ENCODE results near the gene RUNDC1. TPM values are rescaled to one million over a fixed set of nuclear protein-coding genes. Genes with fewer than 3 reads are reported as not detected.

RUNDC1 gene
- total RNA-seq, 4 donors from 2014 or later = 18.1 to 43.8 (median 27.8) TPM

DNA sequence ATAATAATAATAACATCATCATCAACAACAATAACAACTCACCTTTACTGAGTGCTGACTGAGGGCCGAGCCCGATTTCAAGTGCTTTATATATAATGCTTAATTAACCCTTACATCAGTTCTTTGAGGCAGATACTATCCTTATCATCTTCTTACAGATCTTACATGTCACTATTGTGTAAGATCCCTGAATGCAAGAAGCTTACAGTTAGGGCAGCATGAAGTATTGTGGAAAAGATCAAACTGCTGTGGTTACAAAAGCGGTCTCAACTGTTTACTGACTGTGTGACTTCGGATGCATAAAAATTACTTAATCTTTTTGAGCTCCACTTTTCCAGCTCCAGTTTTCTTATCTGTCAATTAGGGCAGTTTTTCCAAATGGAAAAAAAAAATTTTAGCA, 38.6 kb downstream of the RUNDC1 start:
- in situ Hi-C loops (cut with MboI; ENCODE audit: low pct_ligation_motif_present in 1 of 4, low pct_unique_long_range_greater_than_20kb in 1 of 4, low sequenced_read_pairs in 3 of 4) = loop anchor here in 1 of 4 donors (25.0 kb wide), 1 partner anchor 318 kb away; no protein-coding TSS in a partner anchor
- peaks cover 3% of the 10 kb centered on the region for H3K27me3 ChIP-seq

DNA sequence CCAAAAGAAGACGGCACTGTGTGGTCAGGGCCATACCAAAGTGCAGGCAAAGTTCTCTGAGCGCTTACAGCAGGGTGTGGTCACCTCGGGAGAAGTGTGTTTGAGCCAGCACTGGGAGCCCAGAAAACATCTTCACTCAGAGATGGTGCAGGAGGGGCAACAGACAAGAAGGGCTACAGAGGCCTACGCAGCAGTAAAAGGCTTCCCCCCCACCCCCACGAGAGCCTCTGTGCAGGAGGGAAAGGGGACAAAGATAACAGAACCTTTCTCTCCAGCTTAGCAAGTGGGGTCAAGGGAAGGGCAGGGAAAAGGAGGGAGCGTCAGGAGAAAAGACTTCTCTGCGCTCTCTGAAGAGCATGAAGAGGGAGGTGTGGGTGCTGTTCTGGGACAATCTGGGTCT, 39.1 kb downstream of the RUNDC1 start:
- WGBS, 2 donors (ENCODE audit: low coverage in 1 of 2) = 16 to 35% methylated on average over 3 to 7 of the region's 7 CpGs
- DNase-seq = peak; percentile 44
- Histone ChIP-seq H3K4me3 (peak overlapping the region in 1 of 4 donors; percentile 87), H3K27ac (peak overlapping the region; percentile 85 to 91 (median 90)), H3K4me1 (peaks cover 6 to 47% (median 27%) of the 10 kb centered on the region in 4 donors), H3K27me3 (peaks cover 3% of the 10 kb centered on the region), H3K36me3 (no peaks in the 10 kb centered on the region), H3K9me3 (no peaks in the 10 kb centered on the region)
- TF ChIP-seq EP300 (IDR thresholded peaks at IDR 0.05; ENCODE audit: low read depth) (no peak), POLR2A (IDR thresholded peaks at IDR 0.05) (no peak), POLR2AphosphoS5 (IDR thresholded peaks at IDR 0.05) (no peak)
- TF ChIP-seq, protein P1, sequence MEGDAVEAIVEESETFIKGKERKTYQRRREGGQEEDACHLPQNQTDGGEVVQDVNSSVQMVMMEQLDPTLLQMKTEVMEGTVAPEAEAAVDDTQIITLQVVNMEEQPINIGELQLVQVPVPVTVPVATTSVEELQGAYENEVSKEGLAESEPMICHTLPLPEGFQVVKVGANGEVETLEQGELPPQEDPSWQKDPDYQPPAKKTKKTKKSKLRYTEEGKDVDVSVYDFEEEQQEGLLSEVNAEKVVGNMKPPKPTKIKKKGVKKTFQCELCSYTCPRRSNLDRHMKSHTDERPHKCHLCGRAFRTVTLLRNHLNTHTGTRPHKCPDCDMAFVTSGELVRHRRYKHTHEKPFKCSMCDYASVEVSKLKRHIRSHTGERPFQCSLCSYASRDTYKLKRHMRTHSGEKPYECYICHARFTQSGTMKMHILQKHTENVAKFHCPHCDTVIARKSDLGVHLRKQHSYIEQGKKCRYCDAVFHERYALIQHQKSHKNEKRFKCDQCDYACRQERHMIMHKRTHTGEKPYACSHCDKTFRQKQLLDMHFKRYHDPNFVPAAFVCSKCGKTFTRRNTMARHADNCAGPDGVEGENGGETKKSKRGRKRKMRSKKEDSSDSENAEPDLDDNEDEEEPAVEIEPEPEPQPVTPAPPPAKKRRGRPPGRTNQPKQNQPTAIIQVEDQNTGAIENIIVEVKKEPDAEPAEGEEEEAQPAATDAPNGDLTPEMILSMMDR (IDR thresholded peaks at IDR 0.05) = no peak
- in situ Hi-C loops (cut with MboI; ENCODE audit: low pct_ligation_motif_present in 1 of 4, low pct_unique_long_range_greater_than_20kb in 1 of 4, low sequenced_read_pairs in 3 of 4) (loop anchor here in 1 of 4 donors (25.0 kb wide), 1 partner anchor 318 kb away; no protein-coding TSS in a partner anchor), intact Hi-C loops (cut with DNase I; ENCODE audit: low total_unique reads) (loop anchor here (10.0 kb wide), 1 partner anchor 295 kb away; no protein-coding TSS in a partner anchor)

More for the DNA sequence above, 38.6 kb downstream of the RUNDC1 start:
- intact Hi-C loops (cut with DNase I; ENCODE audit: low total_unique reads) = loop anchor here (10.0 kb wide), 1 partner anchor 296 kb away; no protein-coding TSS in a partner anchor
- Histone ChIP-seq H3K9me3 (no peaks in the 10 kb centered on the region), H3K4me1 (peaks cover 6 to 43% (median 24%) of the 10 kb centered on the region in 4 donors), H3K4me3 (no peak overlapping the region), H3K27ac (peak overlapping the region; percentile 24 to 91 (median 86)), H3K36me3 (no peaks in the 10 kb centered on the region)
- TF ChIP-seq EP300 (IDR thresholded peaks at IDR 0.05; ENCODE audit: low read depth) = no peak
- TF ChIP-seq, protein P1 (IDR thresholded peaks at IDR 0.05) = no peak
- no peak for TF ChIP-seq POLR2AphosphoS5 (IDR thresholded peaks at IDR 0.05)
- no peak for TF ChIP-seq POLR2A (IDR thresholded peaks at IDR 0.05)
- WGBS, 2 donors (ENCODE audit: low coverage in 1 of 2) = 43 to 50% methylated on average over 4 of the region's 4 CpGs
- no peak for DNase-seq

DNA sequence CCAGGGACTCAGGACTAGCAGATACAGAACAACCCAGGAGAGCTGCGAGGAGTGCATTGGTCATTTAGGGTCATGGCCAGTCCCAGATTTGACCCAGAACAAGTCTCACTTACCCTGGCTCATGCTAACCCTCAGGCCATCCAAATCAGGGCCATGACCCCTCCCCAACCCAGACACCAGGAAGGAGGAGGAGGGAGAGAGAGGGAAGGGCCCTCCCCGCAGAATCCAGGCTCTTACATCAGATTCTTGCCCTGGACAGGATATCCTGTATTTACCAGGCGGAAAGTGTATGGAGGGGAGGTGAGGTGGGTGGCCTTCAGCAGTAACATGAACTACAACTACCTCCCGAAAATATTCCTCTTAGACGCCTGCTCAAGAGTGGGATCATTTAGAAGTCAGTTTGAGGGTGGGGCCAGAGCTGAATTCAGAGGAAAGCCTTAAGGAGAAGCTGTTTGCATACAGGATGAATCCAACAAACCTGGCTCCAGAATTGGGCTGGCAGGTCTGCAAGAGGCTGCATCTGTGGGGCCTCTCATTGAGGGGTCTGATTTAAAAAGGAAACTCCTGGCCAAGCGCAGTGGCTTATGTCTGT, 39.8 kb downstream of the RUNDC1 start:
- H3K27me3 ChIP-seq = peaks cover 3% of the 10 kb centered on the region
- H3K36me3 ChIP-seq = no peaks in the 10 kb centered on the region
- peaks cover 6 to 52% (median 31%) of the 10 kb centered on the region in 4 donors for H3K4me1 ChIP-seq
- in situ Hi-C loops (cut with MboI; ENCODE audit: low pct_ligation_motif_present in 1 of 4, low pct_unique_long_range_greater_than_20kb in 1 of 4, low sequenced_read_pairs in 3 of 4) = loop anchor here in 1 of 4 donors (25.0 kb wide), 1 partner anchor 317 kb away; no protein-coding TSS in a partner anchor
- H3K27ac ChIP-seq = peak overlapping the region; percentile 85 to 91 (median 90)
- intact Hi-C loops (cut with DNase I; ENCODE audit: low total_unique reads) = no loop called here
- H3K4me3 ChIP-seq = peak overlapping the region in 1 of 4 donors; percentile 87
- WGBS, 2 donors (ENCODE audit: low coverage in 1 of 2) = 70% methylated on average over 6 of the region's 6 CpGs; no CpG with 5 or more reads in 1 of the 2 donors
- no peak for DNase-seq
- TF ChIP-seq POLR2A (IDR thresholded peaks at IDR 0.05) (no peak), POLR2AphosphoS5 (IDR thresholded peaks at IDR 0.05) (no peak), EP300 (IDR thresholded peaks at IDR 0.05; ENCODE audit: low read depth) (no peak)
- TF ChIP-seq, protein P1 (IDR thresholded peaks at IDR 0.05) = no peak
- H3K9me3 ChIP-seq = no peaks in the 10 kb centered on the region
